Retinal pigment epithelial cell (primary cell): ENCODE measurements around the gene PCOLCE2.
A peak's percentile ranks its signal among the peaks of the same experiment; 100 is the strongest.

Experiments
- DNase-seq: peaks from one replicate; pipeline ENCODE4 v3.0.0-alpha.2; 2010; ENCODE audit warnings: low read depth
- H3K4me3 ChIP-seq: 2 replicates; pipeline ENCODE4 v1.5.1; 2011; ENCODE audit warnings: mild to moderate bottlenecking, low read length, control low read depth, moderate library complexity
- CTCF ChIP-seq: conservative IDR thresholded peaks from 2 replicates; pipeline ENCODE4 v1.5.1; 2011; ENCODE audit warnings: low read depth, low read length, control low read depth, inconsistent platforms

The PCOLCE2 gene

GRCh38 chr3:142863930-142864920, 24.7 kb downstream of the PCOLCE2 start:
- no peak overlapping the region for H3K4me3 ChIP-seq
- no peak for DNase-seq
- TF ChIP-seq CTCF: no peak

- H3K4me3 ChIP-seq: no peak overlapping the region
- no peak for DNase-seq
- no peak for TF ChIP-seq CTCF
Observed at GRCh38 chr3:142863010-142863817, 25.7 kb downstream of the PCOLCE2 start.

GRCh38 chr3:142861926-142862325, 27.0 kb downstream of the PCOLCE2 start:
- no peak overlapping the region for H3K4me3 ChIP-seq
- no peak for TF ChIP-seq CTCF
- DNase-seq: no peak

- DNase-seq: no peak
- H3K4me3 ChIP-seq: no peak overlapping the region
- no peak for TF ChIP-seq CTCF
Observed at GRCh38 chr3:142858043-142858442, 30.8 kb downstream of the PCOLCE2 start.

- peak; percentile 71 for TF ChIP-seq CTCF
- peak; percentile 52 for DNase-seq
- no peak overlapping the region for H3K4me3 ChIP-seq
Observed at GRCh38 chr3:142857056-142857455, 31.8 kb downstream of the PCOLCE2 start.

GRCh38 chr3:142853270-142854168, 35.4 kb downstream of the PCOLCE2 start:
- peak; percentile 12 for TF ChIP-seq CTCF
- DNase-seq: peak; percentile 77
- no peak overlapping the region for H3K4me3 ChIP-seq
